GM19240 (cell line): Measurements from ENCODE around the gene EPHA6.
"Not testable (repeated sequence)": the region's sequence is repeated elsewhere in the genome, so short reads cannot be mapped to it uniquely, and the experiment has no call there.

ENCODE experiments used
- DNase-seq: peaks from one replicate; pipeline ENCODE4 v3.0.0; 2011; ENCODE audit warnings: low spot score; ENCODE audit not compliant: insufficient read length

The EPHA6 gene

GRCh38 chr3:96900566-96900965 is 86.2 kb downstream of the EPHA6 start:
- no peak for DNase-seq

- DNase-seq: no peak
These were observed 101.1 kb downstream of the EPHA6 start for GRCh38 chr3:96915445-96915844.

GRCh38 chr3:96931119-96931862 is 116.9 kb downstream of the EPHA6 start:
- no peak for DNase-seq

- DNase-seq: not testable (repeated sequence)
These were observed 127.7 kb downstream of the EPHA6 start for GRCh38 chr3:96942131-96942530.

GRCh38 chr3:96958856-96959255 is 144.5 kb downstream of the EPHA6 start:
- no peak for DNase-seq

GRCh38 chr3:96959474-96959873 is 145.1 kb downstream of the EPHA6 start:
- DNase-seq: no peak

- DNase-seq: no peak
These were observed 145.7 kb downstream of the EPHA6 start for GRCh38 chr3:96959901-96960641.

GRCh38 chr3:96960661-96961330 is 146.4 kb downstream of the EPHA6 start:
- DNase-seq: no peak

- no peak for DNase-seq
These were observed 147.2 kb downstream of the EPHA6 start for GRCh38 chr3:96961576-96961975.

GRCh38 chr3:96966181-96966929 is 152.0 kb downstream of the EPHA6 start:
- DNase-seq: no peak

- DNase-seq: no peak
These were observed 155.8 kb downstream of the EPHA6 start for GRCh38 chr3:96970211-96970610.

- DNase-seq: no peak
These were observed 163.3 kb downstream of the EPHA6 start for GRCh38 chr3:96977671-96978070.

GRCh38 chr3:96983716-96984115 is 169.3 kb downstream of the EPHA6 start:
- not testable (repeated sequence) for DNase-seq

- DNase-seq: no peak
These were observed 171.8 kb downstream of the EPHA6 start for GRCh38 chr3:96986241-96986640.

GRCh38 chr3:96991231-96991630 is 176.8 kb downstream of the EPHA6 start:
- DNase-seq: no peak

GRCh38 chr3:96991800-96992365 is 177.5 kb downstream of the EPHA6 start:
- DNase-seq: no peak

- DNase-seq: no peak
These were observed 180.6 kb downstream of the EPHA6 start for GRCh38 chr3:96994988-96995387.

GRCh38 chr3:96996009-96996408 is 181.6 kb downstream of the EPHA6 start:
- no peak for DNase-seq

GRCh38 chr3:97001611-97002010 is 187.2 kb downstream of the EPHA6 start:
- DNase-seq: no peak

GRCh38 chr3:97009427-97010019 is 195.1 kb downstream of the EPHA6 start:
- no peak for DNase-seq
